HS-5 (cell line): ENCODE results near the gene ATL3.
"Not testable (repeated sequence)": the region's sequence is repeated elsewhere in the genome, so short reads cannot be mapped to it uniquely, and the experiment has no call there.

ENCODE experiments used
- DNase-seq: peaks from one replicate; pipeline ENCODE4 v3.0.0-alpha.2; 2012; ENCODE audit warnings: low read depth

ATL3 gene

DNA sequence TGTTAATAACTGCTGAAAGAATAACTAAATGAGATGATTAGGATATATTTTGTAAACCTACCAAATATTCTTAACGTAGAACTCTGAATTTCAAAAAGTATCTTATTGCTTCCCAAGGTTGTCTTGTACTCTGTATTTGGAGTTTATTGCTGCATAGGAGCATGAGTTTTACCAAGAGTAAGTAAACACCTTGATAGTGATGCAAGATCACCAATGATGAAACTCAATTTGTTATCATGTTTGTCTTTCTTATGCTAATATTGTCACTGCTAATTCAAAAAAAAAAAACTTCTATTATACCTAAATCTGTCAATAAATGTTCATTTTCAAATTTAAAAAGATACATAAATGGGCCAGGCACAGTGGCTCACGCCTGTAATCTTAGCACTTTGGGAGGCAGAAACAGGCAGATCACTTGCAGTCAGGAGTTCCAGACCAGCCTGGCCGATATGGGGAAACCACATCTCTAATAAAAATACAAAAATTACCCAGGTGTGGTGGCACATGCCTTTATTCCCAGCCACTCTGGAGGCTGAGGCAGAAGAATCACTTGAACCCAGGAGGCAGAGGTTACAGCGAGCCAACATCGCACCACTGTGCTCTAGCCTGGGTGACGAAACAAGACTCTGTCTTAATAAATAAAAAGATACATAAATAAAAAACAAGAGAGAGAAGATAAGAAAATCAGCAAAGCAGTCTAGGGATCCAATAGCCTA lies 84.6 kb downstream of the ATL3 start:
- DNase-seq: no peak

DNA sequence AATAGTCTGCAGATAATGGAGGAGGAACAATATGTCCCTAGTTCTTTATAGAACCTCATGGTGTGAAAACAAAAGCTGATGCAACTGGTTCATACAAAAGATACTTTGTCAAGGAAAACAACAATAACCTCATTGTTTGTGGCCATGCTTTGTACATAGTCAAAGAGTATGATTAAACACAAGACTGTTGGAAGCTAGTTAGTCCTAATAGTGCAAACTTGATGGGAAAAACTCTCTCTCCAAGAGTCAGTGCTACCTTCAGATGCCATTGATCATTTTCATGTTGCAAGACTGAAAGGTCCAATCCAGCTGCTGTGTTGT lies 87.9 kb downstream of the ATL3 start:
- DNase-seq: no peak

DNA sequence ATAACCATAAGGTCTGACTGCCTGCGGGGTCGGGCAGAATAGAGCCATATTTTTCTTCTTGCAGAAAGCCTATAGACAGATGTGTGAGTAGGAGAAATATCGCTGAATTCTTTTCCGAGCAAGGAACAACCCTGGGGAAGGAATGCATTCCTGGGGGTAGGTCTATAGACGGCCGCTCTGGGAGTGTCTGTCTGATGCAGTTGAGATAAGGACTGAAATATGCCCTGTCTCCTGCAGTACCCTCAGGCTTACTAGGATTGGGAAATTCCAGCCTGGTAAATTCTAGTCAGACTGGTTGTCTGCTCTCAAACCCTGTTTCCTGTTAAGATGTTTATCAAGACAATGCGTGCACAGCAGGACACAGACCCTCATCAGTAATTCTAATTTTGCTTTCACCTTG lies 90.0 kb downstream of the ATL3 start:
- not testable (repeated sequence) for DNase-seq

DNA sequence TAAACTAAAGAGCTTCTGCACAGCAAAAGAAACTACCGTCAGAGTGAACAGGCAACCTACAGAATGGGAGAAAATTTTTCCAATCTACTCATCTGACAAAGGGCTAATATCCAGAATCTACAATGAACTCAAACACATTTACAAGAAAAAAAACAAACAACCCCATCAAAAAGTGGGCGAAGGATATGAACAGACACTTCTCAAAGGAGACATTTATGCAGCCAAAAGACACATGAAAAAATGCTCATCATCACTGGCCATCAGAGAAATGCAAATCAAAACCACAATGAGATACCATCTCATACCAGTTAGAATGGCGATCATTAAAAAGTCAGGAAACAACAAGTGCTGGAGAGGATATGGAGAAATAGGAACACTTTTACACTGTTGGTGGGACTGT lies 92.3 kb downstream of the ATL3 start:
- DNase-seq: not testable (repeated sequence)

DNA sequence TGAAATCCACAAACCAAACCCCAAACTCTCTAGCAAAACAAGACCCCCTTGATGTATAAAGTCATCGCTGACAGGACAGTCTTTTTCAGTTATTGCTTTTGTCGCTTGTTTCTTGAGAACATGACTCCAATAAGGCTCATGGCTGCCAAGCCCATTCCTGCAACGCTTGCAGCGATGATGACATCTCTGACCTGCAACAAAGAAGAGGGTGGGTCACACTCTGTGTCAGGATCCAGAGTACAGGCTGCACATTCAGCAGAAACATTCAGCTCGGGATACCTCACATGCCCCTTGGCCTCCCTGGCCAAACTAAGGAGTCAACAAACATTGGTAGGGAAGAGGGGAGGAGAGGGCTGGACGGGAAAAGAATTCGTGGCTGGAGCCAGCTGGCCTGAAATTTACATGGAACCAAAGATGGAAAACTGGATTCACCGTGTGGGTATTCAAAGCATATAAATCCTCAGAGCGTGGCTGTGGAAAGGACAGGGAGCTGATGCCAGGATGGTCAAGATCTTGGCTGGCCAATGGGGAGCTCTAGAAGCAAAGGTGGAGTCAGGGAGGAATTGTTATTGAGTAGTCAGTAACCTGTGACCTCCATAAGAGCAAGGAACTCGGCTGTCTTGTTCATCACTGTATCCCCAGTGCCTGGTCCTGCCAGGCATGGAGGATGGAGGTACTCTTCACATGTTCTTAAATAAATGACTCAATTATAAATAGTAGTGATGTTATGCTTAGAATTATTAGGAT lies 96.1 kb downstream of the ATL3 start:
- DNase-seq: no peak
